ENCODE results near the gene CPN2. TPM values are rescaled to one million over a fixed set of nuclear protein-coding genes. Genes with fewer than 3 reads are reported as not detected.

Gene CPN2
- polyA plus RNA-seq, 1 donor from 2014 or later, result not detected

DNA sequence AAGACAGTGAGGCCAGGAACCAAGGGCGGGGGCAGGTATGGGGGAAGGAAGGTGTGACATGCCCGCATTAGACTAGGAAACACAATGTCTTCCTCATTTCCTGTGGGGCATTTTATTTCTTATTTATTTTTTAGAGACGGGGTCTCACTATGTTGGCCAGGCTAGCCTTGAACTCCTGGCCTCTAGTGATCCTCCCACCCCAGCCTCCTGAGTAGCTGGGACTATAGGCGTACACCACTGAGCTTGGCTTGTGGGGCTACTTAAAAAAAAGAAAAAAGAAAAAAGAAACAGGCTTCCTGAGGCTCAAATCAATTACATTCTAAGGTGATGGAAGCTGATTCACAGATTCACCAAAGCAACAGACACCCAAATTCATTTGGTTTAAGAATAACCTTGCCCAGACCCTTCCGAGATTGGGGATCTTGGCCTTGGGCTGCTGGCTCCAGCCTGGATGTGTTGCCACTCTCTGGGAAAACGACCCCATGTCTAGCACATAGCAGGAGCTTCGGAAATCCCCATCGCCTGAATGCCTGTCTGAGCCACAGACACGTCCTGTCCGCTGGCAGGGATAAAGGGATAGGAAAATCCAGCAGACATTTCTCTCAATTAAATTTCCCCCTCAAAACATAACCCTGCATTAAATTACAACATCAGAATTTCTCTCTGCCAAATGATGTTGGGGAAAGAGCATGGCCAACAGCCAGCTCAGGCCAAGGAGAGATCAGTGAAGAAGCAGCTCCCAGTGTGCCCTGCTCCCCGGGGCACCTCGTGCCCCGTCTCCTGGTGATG lies 13.0 kb downstream of the CPN2 start:
- Histone ChIP-seq H3K79me2 (replicated peaks; ENCODE audit: insufficient read depth, low read length) (no peaks in the 10 kb centered on the region), H3K27ac (ENCODE audit: low read length) (no peak overlapping the region), H3K4me2 (ENCODE audit: low read length) (no peak overlapping the region), H3K9me3 (ENCODE audit: low read length) (no peaks in the 10 kb centered on the region), H3K9me2 (ENCODE audit: insufficient read depth, low read length) (no peaks in the 10 kb centered on the region), H3K4me3 (ENCODE audit: low read length) (no peak overlapping the region), H2AFZ (ENCODE audit: low read depth, low read length) (no peak overlapping the region), H3K9ac (ENCODE audit: low read length) (no peak overlapping the region), H3K36me3 (ENCODE audit: insufficient read depth, low read length) (no peaks in the 10 kb centered on the region), H4K20me1 (ENCODE audit: insufficient read depth) (no peaks in the 10 kb centered on the region), H3F3A (ENCODE audit: insufficient read depth, low read length, poor library complexity, severe bottlenecking) (no peaks in the 10 kb centered on the region), H3K27me3 (ENCODE audit: insufficient read depth, low read depth, low read length) (peaks cover 6% of the 10 kb centered on the region)
- TF ChIP-seq EZH2 (IDR thresholded peaks at IDR 0.05; ENCODE audit: borderline replicate concordance, insufficient read depth, low read length, poor library complexity, severe bottlenecking) (no peak), SMC3 (conservative IDR thresholded peaks at IDR 0.05; ENCODE audit: poor library complexity) (no peak), EP300 (conservative IDR thresholded peaks at IDR 0.05; ENCODE audit: poor library complexity, severe bottlenecking) (no peak), CTCF (IDR thresholded peaks at IDR 0.05; ENCODE audit: poor library complexity, severe bottlenecking) (no peak), POLR2AphosphoS5 (IDR thresholded peaks at IDR 0.05) (no peak), RAD21 (conservative IDR thresholded peaks at IDR 0.05) (no peak), TAF1 (IDR thresholded peaks at IDR 0.05; ENCODE audit: low read depth) (no peak), MXI1 (conservative IDR thresholded peaks at IDR 0.05; ENCODE audit: poor library complexity, severe bottlenecking) (no peak)
- TF ChIP-seq, protein P1, sequence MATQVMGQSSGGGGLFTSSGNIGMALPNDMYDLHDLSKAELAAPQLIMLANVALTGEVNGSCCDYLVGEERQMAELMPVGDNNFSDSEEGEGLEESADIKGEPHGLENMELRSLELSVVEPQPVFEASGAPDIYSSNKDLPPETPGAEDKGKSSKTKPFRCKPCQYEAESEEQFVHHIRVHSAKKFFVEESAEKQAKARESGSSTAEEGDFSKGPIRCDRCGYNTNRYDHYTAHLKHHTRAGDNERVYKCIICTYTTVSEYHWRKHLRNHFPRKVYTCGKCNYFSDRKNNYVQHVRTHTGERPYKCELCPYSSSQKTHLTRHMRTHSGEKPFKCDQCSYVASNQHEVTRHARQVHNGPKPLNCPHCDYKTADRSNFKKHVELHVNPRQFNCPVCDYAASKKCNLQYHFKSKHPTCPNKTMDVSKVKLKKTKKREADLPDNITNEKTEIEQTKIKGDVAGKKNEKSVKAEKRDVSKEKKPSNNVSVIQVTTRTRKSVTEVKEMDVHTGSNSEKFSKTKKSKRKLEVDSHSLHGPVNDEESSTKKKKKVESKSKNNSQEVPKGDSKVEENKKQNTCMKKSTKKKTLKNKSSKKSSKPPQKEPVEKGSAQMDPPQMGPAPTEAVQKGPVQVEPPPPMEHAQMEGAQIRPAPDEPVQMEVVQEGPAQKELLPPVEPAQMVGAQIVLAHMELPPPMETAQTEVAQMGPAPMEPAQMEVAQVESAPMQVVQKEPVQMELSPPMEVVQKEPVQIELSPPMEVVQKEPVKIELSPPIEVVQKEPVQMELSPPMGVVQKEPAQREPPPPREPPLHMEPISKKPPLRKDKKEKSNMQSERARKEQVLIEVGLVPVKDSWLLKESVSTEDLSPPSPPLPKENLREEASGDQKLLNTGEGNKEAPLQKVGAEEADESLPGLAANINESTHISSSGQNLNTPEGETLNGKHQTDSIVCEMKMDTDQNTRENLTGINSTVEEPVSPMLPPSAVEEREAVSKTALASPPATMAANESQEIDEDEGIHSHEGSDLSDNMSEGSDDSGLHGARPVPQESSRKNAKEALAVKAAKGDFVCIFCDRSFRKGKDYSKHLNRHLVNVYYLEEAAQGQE (IDR thresholded peaks at IDR 0.05; ENCODE audit: borderline replicate concordance), result no peak

DNA sequence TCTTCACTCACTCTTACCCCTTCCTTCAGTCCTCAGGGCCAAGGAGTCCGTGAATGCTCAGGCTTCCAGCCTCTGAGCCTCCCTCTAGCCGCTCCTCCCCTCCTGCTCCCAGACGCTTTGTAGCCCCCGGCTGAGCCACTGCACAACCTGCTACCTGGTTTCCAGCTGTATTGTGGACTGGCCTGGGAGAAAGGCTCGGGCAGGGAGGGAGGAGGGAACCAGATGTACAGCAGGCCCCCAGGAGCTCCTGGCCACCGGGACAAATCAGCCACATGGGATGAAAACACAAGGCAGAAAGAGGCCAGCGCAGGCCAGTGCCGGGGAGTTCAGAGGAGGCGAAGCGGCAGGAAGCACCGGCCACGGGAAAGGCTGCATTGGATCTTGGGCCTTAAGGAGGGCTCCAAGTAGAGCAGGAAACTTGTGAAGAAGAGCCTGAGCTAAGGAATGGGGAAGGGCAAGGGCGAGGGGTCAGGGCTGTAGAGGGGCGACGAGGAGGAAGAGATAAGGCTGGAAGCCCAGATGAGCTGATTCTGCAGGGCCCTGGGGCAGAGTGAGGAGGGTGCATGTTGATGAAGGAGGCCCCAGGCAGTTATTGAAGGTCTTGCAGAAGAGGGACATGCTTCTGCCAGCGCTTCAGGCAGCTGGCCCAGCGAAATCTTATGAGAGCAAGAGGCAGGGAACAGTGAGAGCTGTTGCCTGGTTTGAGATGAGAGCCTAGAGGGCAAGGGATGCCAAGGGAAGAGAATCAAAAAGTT lies 14.3 kb downstream of the CPN2 start:
- Histone ChIP-seq H4K20me1 (ENCODE audit: insufficient read depth) (no peaks in the 10 kb centered on the region), H3K9me2 (ENCODE audit: insufficient read depth, low read length) (no peaks in the 10 kb centered on the region)

More for the DNA sequence above, 14.3 kb downstream of the CPN2 start:
- no peaks in the 10 kb centered on the region for H3K9me3 ChIP-seq (ENCODE audit: low read length)
- TF ChIP-seq CTCF (IDR thresholded peaks at IDR 0.05; ENCODE audit: poor library complexity, severe bottlenecking), result no peak
- TF ChIP-seq EZH2 (IDR thresholded peaks at IDR 0.05; ENCODE audit: borderline replicate concordance, insufficient read depth, low read length, poor library complexity, severe bottlenecking), result no peak
- TF ChIP-seq SMC3 (conservative IDR thresholded peaks at IDR 0.05; ENCODE audit: poor library complexity), result no peak
- no peak for TF ChIP-seq EP300 (conservative IDR thresholded peaks at IDR 0.05; ENCODE audit: poor library complexity, severe bottlenecking)
- no peak for TF ChIP-seq MXI1 (conservative IDR thresholded peaks at IDR 0.05; ENCODE audit: poor library complexity, severe bottlenecking)
- TF ChIP-seq RAD21 (conservative IDR thresholded peaks at IDR 0.05), result no peak
- TF ChIP-seq, protein P1 (IDR thresholded peaks at IDR 0.05; ENCODE audit: borderline replicate concordance), result no peak
- TF ChIP-seq POLR2AphosphoS5 (IDR thresholded peaks at IDR 0.05), result no peak
- TF ChIP-seq TAF1 (IDR thresholded peaks at IDR 0.05; ENCODE audit: low read depth), result no peak
- H3K79me2 ChIP-seq (replicated peaks; ENCODE audit: insufficient read depth, low read length), result no peaks in the 10 kb centered on the region
- H3K27ac ChIP-seq (ENCODE audit: low read length), result no peak overlapping the region
- H3K36me3 ChIP-seq (ENCODE audit: insufficient read depth, low read length), result no peaks in the 10 kb centered on the region
- H3K4me2 ChIP-seq (ENCODE audit: low read length), result no peak overlapping the region
- H3K9ac ChIP-seq (ENCODE audit: low read length), result no peak overlapping the region
- no peak overlapping the region for H3K4me3 ChIP-seq (ENCODE audit: low read length)
- no peaks in the 10 kb centered on the region for H3F3A ChIP-seq (ENCODE audit: insufficient read depth, low read length, poor library complexity, severe bottlenecking)
- no peak overlapping the region for H2AFZ ChIP-seq (ENCODE audit: low read depth, low read length)
- peaks cover 19% of the 10 kb centered on the region for H3K27me3 ChIP-seq (ENCODE audit: insufficient read depth, low read depth, low read length)
